HG03558 (cell line): ENCODE measurements around the gene TMX4.

ENCODE experiments used
- ATAC-seq: cut with Tn5 transposase; IDR thresholded peaks from one replicate; pipeline ENCODE4 v1.9.1; 2021; ENCODE audit warnings: moderate number of reproducible peaks; ENCODE audit not compliant: unreplicated experiment; ENCODE audit errors: extremely low read depth

TMX4 gene

GRCh38 chr20:8020314-8021079, 936 bp upstream of the TMX4 start:
- ATAC-seq, result peak; percentile 33

GRCh38 chr20:8019998-8020247, 362 bp upstream of the TMX4 start:
- no peak for ATAC-seq

DNA sequence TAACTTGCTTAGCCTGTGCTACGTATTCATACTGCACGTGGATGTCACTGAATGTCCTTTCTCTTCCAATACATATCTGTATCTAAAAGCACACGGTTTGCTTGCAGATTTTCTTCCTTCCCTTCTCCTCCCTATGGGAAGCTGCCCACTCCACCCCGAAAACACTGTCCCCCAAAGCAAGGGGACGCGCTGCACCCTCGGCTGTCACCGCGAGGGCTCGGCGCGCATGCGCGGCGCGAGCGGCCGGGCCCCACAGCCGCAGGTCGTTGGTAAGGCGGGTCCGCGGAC, 659 bp downstream of the TMX4 start:
- peak; percentile 33 for ATAC-seq

- ATAC-seq, result no peak
Measured at GRCh38 chr20:8012724-8013123, 6.8 kb downstream of the TMX4 start.

DNA sequence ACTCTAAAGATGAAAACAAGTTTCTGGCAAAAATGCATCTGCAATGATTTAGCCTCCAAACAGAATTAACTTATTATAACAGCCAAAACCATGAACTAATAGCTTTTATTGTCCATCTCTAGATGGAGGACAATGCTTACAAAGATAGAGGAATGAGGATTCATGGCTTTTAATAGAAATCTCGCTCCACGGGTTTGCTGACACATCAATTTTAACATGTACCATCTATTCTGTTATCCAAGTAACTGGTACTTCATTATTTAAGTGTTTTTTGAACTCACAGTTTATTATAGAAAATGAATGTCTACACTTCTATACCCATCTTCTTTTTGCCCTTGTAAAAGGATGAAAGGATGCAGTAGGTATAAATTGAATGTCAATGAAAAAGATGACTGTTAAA, 10.8 kb downstream of the TMX4 start:
- no peak for ATAC-seq

GRCh38 chr20:8007490-8007889, 12.1 kb downstream of the TMX4 start:
- no peak for ATAC-seq

GRCh38 chr20:8005575-8006366, 13.8 kb downstream of the TMX4 start:
- no peak for ATAC-seq

GRCh38 chr20:8005033-8005432, 14.5 kb downstream of the TMX4 start:
- no peak for ATAC-seq

GRCh38 chr20:8002056-8002455, 17.5 kb downstream of the TMX4 start:
- ATAC-seq, result no peak

DNA sequence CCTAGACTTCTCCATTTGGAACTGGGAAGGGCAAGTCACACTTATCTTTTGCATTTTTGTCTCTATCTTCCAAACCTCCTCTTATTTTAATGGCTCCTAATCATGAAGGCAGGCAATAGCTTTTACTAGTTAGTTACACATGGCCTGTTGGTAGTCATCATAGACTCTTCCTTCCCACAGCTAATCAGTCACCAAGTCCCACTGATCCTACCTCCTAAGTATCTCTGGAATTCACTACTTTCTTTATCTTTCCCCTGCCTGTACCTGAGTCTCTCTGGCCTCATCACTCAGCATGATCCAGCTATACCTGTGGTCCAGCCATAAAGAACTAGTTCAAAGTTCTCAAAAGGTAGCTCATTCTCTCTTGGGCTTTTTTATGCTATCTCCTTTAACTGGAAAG, 18.8 kb downstream of the TMX4 start:
- no peak for ATAC-seq

GRCh38 chr20:7996898-7997297, 22.7 kb downstream of the TMX4 start:
- no peak for ATAC-seq

GRCh38 chr20:7994809-7995208, 24.8 kb downstream of the TMX4 start:
- peak; percentile 41 for ATAC-seq

DNA sequence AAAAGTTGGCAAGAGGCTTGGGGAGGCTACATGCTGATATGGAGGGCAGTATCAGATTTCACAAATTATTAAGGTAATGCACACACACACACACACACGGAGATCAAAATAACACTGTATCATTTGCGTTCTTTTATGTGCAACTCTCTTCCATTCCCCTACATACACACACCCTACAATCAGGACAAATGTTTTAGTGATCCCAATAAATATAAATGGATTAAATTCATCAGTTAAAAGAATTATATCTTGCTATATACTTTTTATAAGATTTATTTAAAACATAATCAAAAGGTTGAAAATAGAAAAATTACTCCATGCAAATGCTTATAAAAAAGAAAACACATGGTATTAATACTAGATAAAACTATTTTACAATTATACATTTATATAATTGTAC, 25.9 kb downstream of the TMX4 start:
- ATAC-seq, result no peak

DNA sequence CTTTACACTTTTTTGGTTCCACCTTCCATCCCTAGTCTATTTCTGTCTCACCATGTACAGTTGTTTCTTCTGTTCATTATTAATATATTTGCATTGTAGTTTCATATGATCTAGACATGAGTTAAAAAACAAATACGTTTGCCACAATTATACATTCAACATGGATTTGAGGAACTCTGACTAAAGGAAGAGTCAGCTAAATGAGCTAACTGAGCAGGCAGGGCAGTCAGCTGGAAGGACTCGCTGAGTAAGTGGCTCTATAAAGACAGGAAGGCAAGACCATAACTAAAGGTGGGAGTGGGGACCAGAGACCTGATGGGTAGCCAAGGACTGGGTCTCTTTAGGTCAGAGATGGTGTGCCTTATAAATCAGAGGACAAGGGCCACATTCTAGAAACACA, 26.3 kb downstream of the TMX4 start:
- ATAC-seq, result no peak

DNA sequence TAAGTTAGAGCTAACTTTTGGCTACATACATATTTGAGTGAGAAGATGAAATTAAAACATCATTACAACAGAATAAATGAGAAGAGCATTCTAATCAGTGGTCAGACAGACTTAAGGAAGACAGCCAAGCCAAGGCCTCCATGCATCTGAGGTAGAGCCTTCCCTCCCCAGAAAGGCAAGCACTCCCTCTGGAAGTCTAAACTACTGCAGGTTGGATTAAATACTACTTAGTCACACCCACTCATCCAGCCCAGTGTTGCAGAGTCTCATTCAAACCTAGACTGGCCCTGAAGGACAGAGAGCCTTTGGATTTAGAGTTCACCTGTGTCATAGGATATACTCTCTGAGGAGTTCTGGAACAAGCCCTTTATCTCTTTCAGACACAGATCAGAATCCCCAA, 29.2 kb downstream of the TMX4 start:
- ATAC-seq, result no peak

GRCh38 chr20:7989379-7989778, 30.2 kb downstream of the TMX4 start:
- ATAC-seq, result no peak

DNA sequence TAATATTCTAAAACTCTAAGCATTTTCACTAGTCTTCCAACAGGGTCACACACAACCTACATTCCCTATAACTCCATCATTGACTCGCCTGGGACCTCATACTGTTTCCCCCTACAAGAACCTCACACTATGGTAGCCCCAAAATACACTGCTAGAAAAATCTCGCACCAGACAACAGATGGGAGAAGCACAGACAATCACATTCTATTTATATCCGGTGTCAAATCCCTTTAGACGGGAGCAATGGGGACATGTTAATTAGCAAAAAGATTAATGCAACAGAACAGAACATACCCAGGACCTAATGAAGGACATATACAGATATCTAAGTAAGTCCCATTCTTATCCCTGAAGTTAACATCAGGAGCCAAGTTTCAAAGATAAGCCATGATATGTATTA, 33.6 kb downstream of the TMX4 start:
- ATAC-seq, result no peak

DNA sequence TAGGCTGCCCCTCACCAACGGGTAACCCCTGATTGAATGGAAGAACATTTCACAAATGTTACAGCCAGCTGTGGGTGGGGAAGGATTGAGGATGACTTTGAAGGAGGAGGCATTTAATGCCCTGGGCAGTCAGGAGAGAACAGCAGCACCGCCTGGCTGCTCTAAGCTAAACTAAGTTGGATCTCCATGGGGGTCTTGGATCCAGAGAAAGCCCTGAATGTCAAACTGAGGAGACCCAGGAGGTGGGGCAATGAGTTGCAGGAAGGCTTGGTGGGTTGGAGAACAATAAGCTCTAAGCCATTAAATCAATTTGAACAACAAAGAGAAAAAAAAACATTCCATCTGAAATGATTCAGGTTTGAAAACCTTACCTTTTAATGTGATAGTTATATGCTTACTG, 35.4 kb downstream of the TMX4 start:
- ATAC-seq, result no peak

GRCh38 chr20:7981374-7981773, 38.2 kb downstream of the TMX4 start:
- ATAC-seq, result no peak

DNA sequence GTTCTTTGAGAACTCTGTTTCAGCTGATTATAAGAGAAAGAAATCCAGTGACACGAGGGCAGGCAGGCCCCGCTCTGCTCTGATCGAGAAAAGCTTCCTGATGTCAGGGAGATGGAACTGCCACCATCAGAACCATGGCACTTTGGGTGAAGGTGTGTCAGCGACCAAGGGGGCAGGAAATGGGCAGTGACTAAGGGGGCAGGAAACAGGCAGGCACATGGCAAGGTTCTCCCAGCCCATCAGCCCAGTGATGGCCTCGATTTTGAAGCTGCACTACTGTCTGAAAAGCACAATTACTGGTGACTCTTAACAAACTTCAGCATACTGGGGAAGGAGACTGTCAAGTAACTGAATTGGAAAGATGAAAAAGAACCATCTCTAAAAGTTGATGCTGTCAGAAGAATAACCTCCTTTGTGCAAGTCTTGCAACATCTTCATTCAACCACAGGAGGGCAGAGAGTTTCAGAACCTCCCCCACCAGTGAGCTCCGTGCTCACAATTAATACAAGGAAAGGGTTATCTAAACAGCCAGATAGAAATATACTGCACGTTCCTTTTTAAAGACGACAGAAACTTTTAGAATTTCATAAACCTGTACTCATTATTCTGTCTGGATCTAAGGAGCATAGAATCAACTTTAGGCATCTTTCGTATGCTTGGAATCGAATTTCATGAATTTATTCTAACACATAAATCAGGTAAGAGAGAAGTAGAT, 39.1 kb downstream of the TMX4 start:
- ATAC-seq, result peak; percentile 53

GRCh38 chr20:7977709-7978108, 41.9 kb downstream of the TMX4 start:
- no peak for ATAC-seq
